Ureter (tissue), 1 donor: Measurements from ENCODE around the gene WFIKKN2. TPM values are rescaled to one million over a fixed set of nuclear protein-coding genes. Genes with fewer than 3 reads are reported as not detected.
"Not testable (repeated sequence)": the region's sequence is repeated elsewhere in the genome, so short reads cannot be mapped to it uniquely, and the experiment has no call there.

Source experiments
- DNase-seq: peaks from one replicate; pipeline ENCODE4 v3.0.0-alpha.2; 2020; ENCODE audit warnings: low spot score
- total RNA-seq: library from RNA; stranded (reverse); gene quantifications from one replicate; pipeline ENCODE4 v1.2.4, GENCODE V29; 2023
- donor health status: DM: yes; HTN: yes; CAD: no.

WFIKKN2 gene
- 0.21 TPM for total RNA-seq

GRCh38 chr17:50835301-50836234 lies at the start of gene WFIKKN2:
Gene WFIKKN2 (plus strand): TSS chr17:50835586. CDS start chr17:50835938, 352 bp downstream.
- DNase-seq: no peak

- peak; percentile 57 for DNase-seq
Observed at GRCh38 chr17:50785946-50786570, 49.3 kb upstream of the WFIKKN2 start.

DNA sequence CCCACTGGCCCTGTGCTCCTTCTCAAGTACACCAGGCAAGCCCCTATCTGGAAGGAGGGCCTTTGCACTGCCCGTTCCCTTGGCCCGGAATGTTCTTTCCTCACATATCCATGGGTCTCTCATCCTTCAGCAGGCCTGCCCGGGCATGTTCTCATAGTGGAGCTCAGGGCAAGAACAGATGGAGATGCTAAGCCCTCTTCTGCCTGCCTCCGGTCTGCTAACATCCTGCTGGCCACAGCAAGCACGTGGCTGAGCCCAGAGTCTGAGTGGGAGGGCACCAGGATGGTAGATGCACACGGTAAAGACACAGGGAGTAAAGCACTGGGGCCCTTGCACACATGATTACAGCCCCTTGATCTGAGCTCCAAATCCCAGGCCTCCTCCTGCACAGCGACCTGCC lies 48.3 kb upstream of the WFIKKN2 start:
- DNase-seq: no peak

DNA sequence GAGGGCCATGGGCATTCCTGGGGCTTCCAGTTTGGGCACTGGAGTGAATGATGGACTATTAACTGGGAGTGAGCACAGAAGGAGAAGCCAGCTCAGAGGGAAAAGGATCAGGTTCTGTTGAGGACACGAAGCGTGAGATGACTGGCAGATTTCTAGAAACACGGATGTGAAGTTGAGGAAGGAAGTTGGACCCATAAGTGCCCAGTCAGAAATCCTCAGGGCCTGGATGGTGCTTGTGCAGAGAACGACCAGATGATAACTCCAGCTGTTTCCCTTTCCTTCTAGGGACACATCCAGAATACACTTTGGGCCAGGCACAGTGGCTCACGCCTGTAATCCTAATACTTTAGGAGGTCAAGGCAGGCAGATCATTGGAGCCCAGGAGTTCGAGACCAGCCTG lies 44.8 kb upstream of the WFIKKN2 start:
- no peak for DNase-seq

- no peak for DNase-seq
Observed at GRCh38 chr17:50792132-50792531, 43.3 kb upstream of the WFIKKN2 start.

- no peak for DNase-seq
Observed at GRCh38 chr17:50793007-50793406, 42.4 kb upstream of the WFIKKN2 start.

DNA sequence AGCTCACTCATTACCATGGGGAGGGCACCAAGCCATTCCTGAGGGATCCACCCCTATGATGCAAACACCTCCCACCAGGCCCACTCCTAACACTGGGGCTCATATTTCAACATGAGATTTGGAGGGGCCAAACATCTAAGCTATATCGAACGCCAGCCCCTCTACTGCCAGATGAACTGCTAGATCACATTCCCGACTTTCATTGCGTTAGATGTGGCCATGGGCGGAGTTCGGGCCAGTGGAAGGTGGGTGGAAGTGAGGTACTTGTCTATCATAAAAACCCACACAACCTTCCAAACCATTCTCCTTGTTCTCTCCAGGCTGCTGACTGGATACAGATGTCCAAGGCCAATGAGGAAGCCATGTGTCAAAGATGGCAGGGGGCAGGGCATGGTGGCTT lies 41.0 kb upstream of the WFIKKN2 start:
- DNase-seq: no peak

DNA sequence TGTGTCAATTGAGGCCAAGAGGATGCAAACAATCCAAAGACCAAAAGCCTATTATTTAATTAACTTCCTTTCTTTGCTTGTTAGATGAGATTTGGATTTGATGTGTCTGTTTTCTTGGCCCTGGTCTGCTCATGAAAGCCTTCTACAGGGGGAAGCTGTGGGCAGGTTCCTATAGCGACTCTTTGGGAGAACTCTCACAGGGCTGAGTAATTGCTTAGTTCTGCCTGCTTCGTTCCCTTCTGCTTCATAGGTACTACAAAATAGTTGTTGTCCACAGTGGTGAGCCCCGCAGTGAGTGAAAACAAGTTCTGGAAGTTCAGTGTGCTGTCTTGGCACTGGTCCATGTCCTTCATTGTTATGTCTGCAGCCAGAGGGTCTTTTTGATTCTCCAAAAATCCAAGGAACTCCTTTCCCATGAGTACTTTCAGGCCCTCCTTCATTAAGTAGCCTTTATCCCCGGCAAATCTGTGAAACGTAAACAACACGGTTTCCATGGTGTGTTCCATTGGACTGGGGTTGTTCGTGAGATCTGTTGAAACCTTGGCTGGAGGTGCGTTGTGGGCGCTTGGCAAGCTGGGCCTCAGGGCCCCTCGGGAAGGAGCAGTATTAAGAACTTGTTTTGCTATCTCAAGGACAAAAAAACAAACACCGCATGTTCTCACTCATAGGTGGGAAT lies 38.1 kb upstream of the WFIKKN2 start:
- DNase-seq: no peak

GRCh38 chr17:50798424-50799288 lies 36.7 kb upstream of the WFIKKN2 start:
- DNase-seq: peak; percentile 56

DNA sequence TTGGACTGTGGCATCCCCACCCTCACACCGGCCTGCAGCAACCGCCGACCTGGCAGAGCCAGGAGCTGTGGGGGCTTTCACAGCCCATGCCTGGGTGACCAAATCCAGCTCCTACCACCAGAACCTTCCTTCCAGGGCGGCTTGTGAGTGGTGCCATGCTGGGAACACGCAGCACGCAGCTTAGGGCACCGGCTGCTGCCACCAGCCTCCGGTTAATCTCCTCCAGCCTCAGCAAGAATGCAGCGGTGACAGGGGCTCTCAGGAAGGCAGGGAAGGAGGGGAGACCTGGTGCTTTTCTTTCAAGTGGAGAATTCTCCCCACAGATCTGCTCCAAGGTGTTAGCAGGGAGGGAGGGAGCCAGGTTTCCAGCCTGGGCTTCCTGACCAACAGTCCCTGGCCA lies 35.8 kb upstream of the WFIKKN2 start:
- no peak for DNase-seq

DNA sequence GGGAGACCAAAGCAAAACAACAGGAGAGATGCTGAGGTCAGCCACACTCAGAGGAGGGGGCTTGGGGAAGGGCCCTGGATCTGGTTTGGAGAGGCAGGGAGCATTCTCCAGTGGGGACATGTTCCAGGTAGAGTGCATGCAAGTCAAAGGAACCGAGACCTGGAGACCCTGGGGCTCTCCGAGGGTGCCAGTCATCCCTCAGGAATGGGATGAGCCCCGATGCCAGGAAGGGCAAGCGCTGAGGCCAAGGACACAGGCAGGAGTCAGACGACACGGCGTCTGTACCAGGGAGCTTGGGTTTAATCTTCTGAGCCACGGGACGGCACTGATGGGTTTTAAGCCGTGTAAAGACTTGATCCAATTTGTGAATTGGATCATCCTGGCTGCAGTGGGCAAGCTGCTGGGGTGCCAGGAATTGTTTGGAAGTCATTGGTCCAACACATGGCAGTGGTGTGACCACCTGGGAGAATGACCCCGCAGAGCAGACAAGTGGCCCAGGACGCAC lies 35.1 kb upstream of the WFIKKN2 start:
- DNase-seq: no peak

DNA sequence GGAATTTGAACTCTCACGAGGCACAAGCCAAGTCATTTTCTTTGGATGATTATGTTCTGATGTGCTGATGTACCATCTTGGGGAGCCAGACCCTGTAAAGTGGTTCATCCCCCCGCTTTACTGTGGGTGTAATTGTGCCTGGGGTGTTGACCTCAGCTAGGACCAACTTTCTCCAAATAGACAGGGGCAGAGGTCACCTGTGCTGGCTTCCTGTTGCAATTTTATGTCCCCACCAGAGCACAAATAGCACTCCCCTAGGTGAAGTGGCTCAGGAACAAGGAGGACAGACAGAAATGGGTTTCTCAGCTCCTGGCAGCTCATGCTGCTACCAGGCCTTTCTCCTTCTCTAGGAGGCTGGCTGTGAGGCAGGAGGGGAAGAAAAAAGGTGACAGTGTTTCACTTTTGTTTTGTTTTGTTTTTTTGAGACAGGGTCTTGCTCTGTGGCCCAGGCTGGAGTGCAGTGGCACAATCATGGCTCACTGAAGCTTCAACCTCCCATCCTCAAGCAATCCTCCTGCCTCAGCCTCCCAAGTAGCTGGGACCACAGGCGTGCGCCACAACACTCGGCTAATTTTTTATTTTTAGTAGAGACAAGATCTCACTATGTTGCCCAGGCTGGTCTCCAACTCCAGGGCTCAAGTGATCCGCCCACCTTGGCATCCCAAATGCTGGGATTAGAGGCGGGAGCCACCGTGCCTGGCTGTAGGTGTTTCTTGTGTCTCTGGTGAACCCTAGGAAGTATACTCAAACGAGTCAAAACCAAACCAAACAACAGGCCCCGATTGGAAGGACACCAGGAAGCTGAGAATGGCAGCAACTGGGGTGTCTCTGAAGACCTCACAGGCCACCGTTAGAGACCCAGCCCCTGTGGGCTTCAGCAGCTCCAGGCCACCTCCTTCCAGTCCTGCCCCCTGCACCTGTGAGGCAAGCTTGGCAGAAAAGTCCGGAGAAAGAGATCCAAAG lies 32.5 kb upstream of the WFIKKN2 start:
- DNase-seq: no peak

DNA sequence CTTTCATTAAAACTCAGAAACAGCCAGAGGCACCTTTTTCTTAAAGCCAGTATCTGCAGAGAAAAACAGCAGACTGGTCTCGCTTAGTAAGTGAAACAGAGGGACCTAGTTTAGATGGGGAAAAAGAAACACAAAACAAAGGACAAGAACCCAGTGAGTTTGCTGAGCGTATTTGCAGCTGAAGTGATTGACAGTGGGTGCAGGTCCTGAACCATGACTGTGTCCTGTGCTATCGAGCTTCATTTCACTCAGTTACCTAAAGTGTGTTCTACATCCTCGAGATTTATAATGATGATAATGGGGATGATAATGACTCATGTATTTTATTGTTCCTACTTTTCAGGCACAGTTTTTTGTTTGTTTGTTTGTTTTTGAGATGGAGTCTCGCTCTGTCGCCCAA lies 31.7 kb upstream of the WFIKKN2 start:
- DNase-seq: no peak

DNA sequence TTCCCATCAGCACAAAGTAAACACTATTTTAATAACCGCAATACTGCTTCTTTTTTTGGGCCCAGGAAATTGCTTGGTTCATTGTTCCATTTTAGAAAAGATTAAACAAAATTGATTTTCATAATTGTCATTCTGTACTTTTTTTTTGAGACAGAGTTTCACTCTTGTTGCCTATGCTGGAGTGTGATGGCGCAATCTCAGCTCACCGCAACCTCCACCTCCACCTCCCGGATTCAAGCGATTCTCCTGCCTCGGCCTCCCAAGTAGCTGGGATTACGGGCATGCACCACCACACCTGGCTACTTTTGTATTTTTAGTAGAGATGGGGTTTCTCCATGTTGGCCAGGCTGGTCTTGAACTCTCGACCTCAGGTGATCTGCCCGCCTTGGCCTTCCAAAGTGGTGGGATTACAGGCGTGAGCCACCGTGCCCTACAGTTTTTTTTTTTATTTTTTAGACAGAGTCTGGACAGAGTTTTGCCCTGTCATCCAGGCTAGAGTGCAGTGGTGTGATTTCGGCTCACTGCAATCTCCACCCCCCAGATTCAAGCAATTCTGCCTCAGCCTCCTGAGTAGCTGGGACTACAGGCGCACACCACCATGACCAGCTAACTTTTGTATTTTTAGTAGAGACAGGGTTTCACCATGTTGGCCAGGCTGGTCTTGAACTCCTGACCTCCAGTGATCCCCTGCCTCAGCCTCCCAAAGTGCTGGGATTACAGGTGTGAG lies 30.5 kb upstream of the WFIKKN2 start:
- DNase-seq: not testable (repeated sequence)

DNA sequence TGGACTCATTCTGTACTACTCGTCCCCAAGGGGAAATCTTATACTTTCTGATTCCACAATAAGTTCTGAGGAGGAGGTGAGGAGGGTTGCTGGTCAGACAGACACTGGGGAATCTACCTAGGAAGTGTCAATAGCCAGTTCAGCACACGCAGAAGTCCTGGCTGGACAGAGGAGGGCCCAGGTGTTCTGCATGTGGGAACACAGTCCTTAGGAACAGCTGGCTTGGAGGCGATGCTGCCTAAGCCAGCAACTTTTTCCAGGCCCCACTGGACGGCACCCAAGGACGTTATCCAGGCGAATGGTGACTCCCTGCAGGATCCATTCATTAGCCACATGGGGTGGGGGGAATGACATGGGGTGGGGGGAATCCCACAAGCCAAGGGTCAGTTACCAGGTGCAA lies 29.9 kb upstream of the WFIKKN2 start:
- DNase-seq: no peak

DNA sequence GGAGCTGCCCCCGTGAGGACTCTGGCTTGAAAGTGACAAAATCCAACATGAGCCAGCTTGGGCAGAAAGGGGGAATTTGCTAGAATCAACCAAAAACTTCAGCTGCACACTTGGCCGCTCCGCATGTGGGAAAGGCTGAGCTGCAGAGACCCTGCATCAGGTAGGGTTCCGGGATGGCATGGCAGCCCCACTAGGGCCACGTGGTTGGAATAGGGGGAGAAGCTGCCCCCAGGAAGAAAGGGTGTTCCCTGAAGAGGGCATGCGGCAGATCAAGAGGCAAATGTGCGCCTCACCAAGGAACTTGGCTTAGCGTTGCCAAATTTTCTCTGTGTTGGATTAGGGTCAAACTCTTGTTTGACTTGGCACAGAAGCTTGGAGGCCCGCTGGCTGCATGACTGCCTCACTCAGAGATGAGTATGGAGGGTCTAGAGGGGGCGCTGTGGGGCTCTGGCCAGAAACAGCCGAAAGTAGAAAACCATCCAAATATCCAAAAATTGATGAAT lies 29.2 kb upstream of the WFIKKN2 start:
- DNase-seq: peak; percentile 53

DNA sequence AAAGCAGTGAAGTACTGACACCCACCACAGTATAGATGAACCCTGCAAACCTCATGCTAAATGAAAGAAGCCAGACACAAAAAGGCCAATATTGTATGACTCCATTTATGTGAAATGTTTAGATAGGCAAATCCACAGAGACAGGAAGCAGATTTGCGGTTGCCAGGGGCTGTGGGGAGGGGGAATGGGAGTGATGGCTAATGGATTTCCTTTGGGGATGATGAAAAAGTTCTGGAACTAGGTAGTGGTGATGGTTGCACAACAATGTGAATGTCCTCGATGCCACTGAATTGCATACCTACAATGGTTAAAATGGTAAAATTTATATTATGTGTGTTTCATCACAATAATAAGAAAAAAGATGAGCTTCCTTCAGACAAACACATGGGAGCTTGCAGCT lies 28.4 kb upstream of the WFIKKN2 start:
- no peak for DNase-seq

- no peak for DNase-seq
Observed at GRCh38 chr17:50807675-50808074, 27.7 kb upstream of the WFIKKN2 start.

GRCh38 chr17:50808413-50808812 lies 27.0 kb upstream of the WFIKKN2 start:
- no peak for DNase-seq
